HepG2 (cell line): Measurements from ENCODE around the gene HAP1. TPM values are rescaled to one million over a fixed set of nuclear protein-coding genes. Genes with fewer than 3 reads are reported as not detected.

Source experiments
- ATAC-seq: fragments of 200-7000 bp; cut with Tn5 transposase; 3 replicates; pipeline ENCODE4 v1.9.1; 2020; ENCODE audit warnings: mild to moderate bottlenecking, moderate library complexity
- BruUV-seq: library from RNA; stranded (reverse); fragments of 400-500 nt; replicated peaks from 2 replicates; lab custom pipeline; 2021; lab: Mats Ljungman, UMichigan
- CTCF ChIA-PET: fragments of 300-600 bp; formaldehyde crosslinking; extraction: SDS; loops from one replicate; lab custom pipeline; 2021; ENCODE audit warnings: low total read pairs, inconsistent platforms, low intra/inter-chr PET ratio; lab: Yijun Ruan, JAX
- POLR2A ChIA-PET: fragments of 350-600 bp; sonication (Branson Sonifier 250); formaldehyde crosslinking; loops from one replicate; lab custom pipeline; 2020; ENCODE audit warnings: antibody characterized with exemption, inconsistent platforms; lab: Yijun Ruan, JAX
- DNase-seq: peaks from one replicate; pipeline ENCODE4 v3.0.0-alpha.2; 2015; ENCODE audit warnings: low spot score
- FAIRE-seq: peaks from 3 replicates; lab custom pipeline; 2011; peaks lifted over from hg19 to GRCh38; lab: Jason Lieb, UNC
- H2AFZ ChIP-seq: one replicate; pipeline ENCODE4 v1.6.1; 2011; ENCODE audit warnings: low read length, inconsistent platforms
- H3K27ac ChIP-seq: fragments of 300-600 bp; 3 replicates; pipeline ENCODE4 v1.8.0; 2011; ENCODE audit warnings: mixed run types, mild to moderate bottlenecking, mixed read lengths, low read length, inconsistent platforms; ENCODE audit not compliant: insufficient read depth; ENCODE audit errors: extremely low read length
- H3K27me3 ChIP-seq, 2 experiments: fragments of 200-600 bp in 1 of 2; 2 replicates in 1 of 2; 3 replicates in 1 of 2; pipeline versions ENCODE4 v1.6.0 to v1.8.0; 2011; ENCODE audit warnings: low read length in 2 of 2, mild to moderate bottlenecking in 2 of 2, moderate library complexity in 2 of 2, inconsistent platforms in 1 of 2; ENCODE audit not compliant: insufficient read depth in 2 of 2, control insufficient read depth in 1 of 2
- H3K36me3 ChIP-seq, 2 experiments: fragments of 200-600 bp in 1 of 2; replicated peaks in 1 of 2; 2 replicates in 1 of 2; 3 replicates in 1 of 2; pipeline versions ENCODE4 v1.5.1 to v1.8.0; 2011; ENCODE audit warnings: low read length in 2 of 2, inconsistent platforms in 1 of 2; ENCODE audit not compliant: insufficient read depth in 2 of 2, control insufficient read depth in 1 of 2
- H3K4me1 ChIP-seq: 2 replicates; pipeline ENCODE4 v1.5.1; 2012; ENCODE audit warnings: low read length, inconsistent platforms; ENCODE audit not compliant: insufficient read depth
- H3K4me2 ChIP-seq: 2 replicates; pipeline ENCODE4 v1.6.0; 2011; ENCODE audit warnings: low read depth, low read length, inconsistent platforms
- H3K4me3 ChIP-seq, 3 experiments: fragments of 200-600 bp in 1 of 3; sonication (generic), shearing (Covaris generic) in 1 of 3; replicated peaks in 1 of 3; 2 replicates each; pipeline ENCODE4 v1.5.1; 2011 to 2016; ENCODE audit warnings: low read length in 3 of 3, inconsistent platforms in 2 of 3, low read depth in 2 of 3, mild to moderate bottlenecking in 2 of 3, control low read depth in 1 of 3, mixed read lengths in 1 of 3; ENCODE audit not compliant: insufficient read depth in 1 of 3
- H3K79me2 ChIP-seq: one replicate; pipeline ENCODE4 v1.6.1; 2011; ENCODE audit warnings: low read length, inconsistent platforms; ENCODE audit not compliant: insufficient read depth
- H3K9ac ChIP-seq: 2 replicates; pipeline ENCODE4 v1.6.0; 2011; ENCODE audit warnings: mild to moderate bottlenecking, low read depth, low read length, inconsistent platforms; ENCODE audit not compliant: insufficient read depth
- H3K9me3 ChIP-seq: 2 replicates; pipeline ENCODE4 v1.5.1; 2012; ENCODE audit warnings: mild to moderate bottlenecking, low read length
- H4K20me1 ChIP-seq: 2 replicates; pipeline ENCODE4 v1.6.0; 2011; ENCODE audit warnings: inconsistent platforms, mild to moderate bottlenecking, low read length, moderate library complexity; ENCODE audit not compliant: insufficient read depth
- AGO2 ChIP-seq: fragments of 200-400 bp; formaldehyde crosslinking; optimal IDR thresholded peaks from 2 replicates; pipeline ENCODE3; 2017; ENCODE audit warnings: mild to moderate bottlenecking, low read depth, low read length, moderate library complexity
- WGBS: methylation state at CpG from one replicate; pipeline ENCODE4 v1.1.6; 2017; ENCODE audit warnings: low lambda C conversion rate; 5-methylcytosine and 5-hydroxymethylcytosine counted together
- in situ Hi-C: cut with HindIII; loops from 2 replicates; pipeline ENCODE4 v1.10.0; 2017; ENCODE audit warnings: low pct_unique_long_range_greater_than_20kb; ENCODE audit not compliant: extremely low pct_ligation_motif_present
- intact Hi-C: fragments of 100-400 bp; cut with micrococcal nuclease; formaldehyde crosslinking; loops from one replicate; pipeline ENCODE4 v1.10.0; 2022; ENCODE audit not compliant: unreplicated experiment
- polyA plus RNA-seq, 8 experiments: library from polyadenylated mRNA; depleted of rRNA in 3 of 8; stranded (reverse) in 7 of 8; unstranded in 1 of 8; fragments of >200 nt; fragmentation: Illumina TruSeq in 4 of 8; extraction: Trizol in 4 of 8; gene quantifications; 2 replicates each; pipeline versions ENCODE4 v1.2.1 to v1.2.3, GENCODE V29; 2011 to 2016; ENCODE audit warnings: low read depth in 4 of 8, missing spikeins in 1 of 8, mixed read lengths in 1 of 8; ENCODE audit not compliant: insufficient read depth in 1 of 8
- total RNA-seq, 5 experiments: library from RNA; depleted of rRNA; stranded (reverse); fragments of >200 nt; fragmentation: Illumina TruSeq; extraction: Trizol; gene quantifications; 2 replicates each; pipeline ENCODE4 v1.2.3, GENCODE V29; 2016; ENCODE audit warnings: low read depth in 1 of 5
- TF ChIP-seq, protein P1 (sequence below): sonication (generic); formaldehyde crosslinking; IDR thresholded peaks from 2 replicates; pipeline ENCODE4 v1.9.0; 2021; ENCODE audit warnings: missing genetic modification reagents, borderline replicate concordance
- TF ChIP-seq, protein P2 (sequence below): sonication (generic); formaldehyde crosslinking; IDR thresholded peaks from 2 replicates; pipeline ENCODE4 v1.5.1; 2020; ENCODE audit warnings: mild to moderate bottlenecking, missing genetic modification reagents, moderate library complexity

The HAP1 gene
- total and polyA plus RNA-seq, 2 of the 13 experiments (the other 11 are each of a cell fraction or from before 2014, with no cell fraction given), result 0.07 TPM

DNA sequence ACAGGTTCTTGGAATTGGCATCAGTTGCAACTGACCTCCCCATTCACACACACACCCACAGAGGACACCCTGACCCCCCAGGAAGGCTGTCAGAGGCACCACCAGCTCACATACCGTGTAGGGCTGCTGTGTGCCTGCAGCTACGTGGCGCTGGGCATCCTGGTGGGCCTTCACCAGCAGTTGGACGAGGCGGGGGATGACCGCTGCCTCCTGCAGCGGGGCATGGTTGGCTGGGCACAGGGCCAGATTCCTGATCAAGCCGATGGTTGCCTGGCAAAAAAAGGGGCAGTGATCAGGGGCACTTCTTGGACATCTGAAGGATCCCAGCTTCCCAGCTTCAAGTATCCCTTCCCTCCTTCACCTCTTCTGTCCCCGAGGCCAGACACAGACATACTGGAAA is 24.2 kb upstream of the HAP1 start:
- no peaks in the 10 kb centered on the region for H3K27me3 ChIP-seq
- peaks cover 36 to 60% of the 10 kb centered on the region in 2 experiments; a peak in 4 of 5 replicates for H3K36me3 ChIP-seq
- no peak overlapping the region for H2AFZ ChIP-seq
- FAIRE-seq, result no peak
- H3K79me2 ChIP-seq, result no peaks in the 10 kb centered on the region
- WGBS, result 86% methylated on average over 1 of the region's 9 CpGs
- TF ChIP-seq, protein P1, sequence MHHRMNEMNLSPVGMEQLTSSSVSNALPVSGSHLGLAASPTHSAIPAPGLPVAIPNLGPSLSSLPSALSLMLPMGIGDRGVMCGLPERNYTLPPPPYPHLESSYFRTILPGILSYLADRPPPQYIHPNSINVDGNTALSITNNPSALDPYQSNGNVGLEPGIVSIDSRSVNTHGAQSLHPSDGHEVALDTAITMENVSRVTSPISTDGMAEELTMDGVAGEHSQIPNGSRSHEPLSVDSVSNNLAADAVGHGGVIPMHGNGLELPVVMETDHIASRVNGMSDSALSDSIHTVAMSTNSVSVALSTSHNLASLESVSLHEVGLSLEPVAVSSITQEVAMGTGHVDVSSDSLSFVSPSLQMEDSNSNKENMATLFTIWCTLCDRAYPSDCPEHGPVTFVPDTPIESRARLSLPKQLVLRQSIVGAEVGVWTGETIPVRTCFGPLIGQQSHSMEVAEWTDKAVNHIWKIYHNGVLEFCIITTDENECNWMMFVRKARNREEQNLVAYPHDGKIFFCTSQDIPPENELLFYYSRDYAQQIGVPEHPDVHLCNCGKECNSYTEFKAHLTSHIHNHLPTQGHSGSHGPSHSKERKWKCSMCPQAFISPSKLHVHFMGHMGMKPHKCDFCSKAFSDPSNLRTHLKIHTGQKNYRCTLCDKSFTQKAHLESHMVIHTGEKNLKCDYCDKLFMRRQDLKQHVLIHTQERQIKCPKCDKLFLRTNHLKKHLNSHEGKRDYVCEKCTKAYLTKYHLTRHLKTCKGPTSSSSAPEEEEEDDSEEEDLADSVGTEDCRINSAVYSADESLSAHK (CRISPR knock-in tag), result no peak
- TF ChIP-seq, protein P2, sequence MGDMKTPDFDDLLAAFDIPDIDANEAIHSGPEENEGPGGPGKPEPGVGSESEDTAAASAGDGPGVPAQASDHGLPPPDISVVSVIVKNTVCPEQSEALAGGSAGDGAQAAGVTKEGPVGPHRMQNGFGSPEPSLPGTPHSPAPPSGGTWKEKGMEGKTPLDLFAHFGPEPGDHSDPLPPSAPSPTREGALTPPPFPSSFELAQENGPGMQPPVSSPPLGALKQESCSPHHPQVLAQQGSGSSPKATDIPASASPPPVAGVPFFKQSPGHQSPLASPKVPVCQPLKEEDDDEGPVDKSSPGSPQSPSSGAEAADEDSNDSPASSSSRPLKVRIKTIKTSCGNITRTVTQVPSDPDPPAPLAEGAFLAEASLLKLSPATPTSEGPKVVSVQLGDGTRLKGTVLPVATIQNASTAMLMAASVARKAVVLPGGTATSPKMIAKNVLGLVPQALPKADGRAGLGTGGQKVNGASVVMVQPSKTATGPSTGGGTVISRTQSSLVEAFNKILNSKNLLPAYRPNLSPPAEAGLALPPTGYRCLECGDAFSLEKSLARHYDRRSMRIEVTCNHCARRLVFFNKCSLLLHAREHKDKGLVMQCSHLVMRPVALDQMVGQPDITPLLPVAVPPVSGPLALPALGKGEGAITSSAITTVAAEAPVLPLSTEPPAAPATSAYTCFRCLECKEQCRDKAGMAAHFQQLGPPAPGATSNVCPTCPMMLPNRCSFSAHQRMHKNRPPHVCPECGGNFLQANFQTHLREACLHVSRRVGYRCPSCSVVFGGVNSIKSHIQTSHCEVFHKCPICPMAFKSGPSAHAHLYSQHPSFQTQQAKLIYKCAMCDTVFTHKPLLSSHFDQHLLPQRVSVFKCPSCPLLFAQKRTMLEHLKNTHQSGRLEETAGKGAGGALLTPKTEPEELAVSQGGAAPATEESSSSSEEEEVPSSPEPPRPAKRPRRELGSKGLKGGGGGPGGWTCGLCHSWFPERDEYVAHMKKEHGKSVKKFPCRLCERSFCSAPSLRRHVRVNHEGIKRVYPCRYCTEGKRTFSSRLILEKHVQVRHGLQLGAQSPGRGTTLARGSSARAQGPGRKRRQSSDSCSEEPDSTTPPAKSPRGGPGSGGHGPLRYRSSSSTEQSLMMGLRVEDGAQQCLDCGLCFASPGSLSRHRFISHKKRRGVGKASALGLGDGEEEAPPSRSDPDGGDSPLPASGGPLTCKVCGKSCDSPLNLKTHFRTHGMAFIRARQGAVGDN, result 0 out of 2 replicates have a peak, but pooled peaks have one; percentile 15
- no peak for TF ChIP-seq AGO2
- BruUV-seq, result no TSS peak
- no peaks in the 10 kb centered on the region for H3K4me1 ChIP-seq
- H3K4me2 ChIP-seq, result no peak overlapping the region
- in situ Hi-C loops, result no loop called here
- H3K4me3 ChIP-seq, result no peak overlapping the region
- POLR2A ChIA-PET, result interaction anchor here (0.6 to 1.1 kb wide), 3 partner anchors 28 to 57 kb away, joined by 3 to 5 read pairs (median 4); partner anchors contain the start of gene JUP
- no peak for ATAC-seq
- H4K20me1 ChIP-seq, result no peaks in the 10 kb centered on the region
- CTCF ChIA-PET, result no interaction called here
- H3K27ac ChIP-seq, result no peak overlapping the region
- intact Hi-C loops, result no loop called here
- H3K9me3 ChIP-seq, result no peaks in the 10 kb centered on the region
- DNase-seq, result no peak
- H3K9ac ChIP-seq, result no peak overlapping the region
